CD4-positive, alpha-beta T cell (primary cell): Measurements from ENCODE around the gene MKNK2. TPM values are rescaled to one million over a fixed set of nuclear protein-coding genes. Genes with fewer than 3 reads are reported as not detected.

Source experiments
- ATAC-seq: fragments of 200-7000 bp; cut with Tn5 transposase; one replicate; pipeline ENCODE4 v1.10.0; 2022; ENCODE audit warnings: mild to moderate bottlenecking; ENCODE audit not compliant: poor library complexity
- CTCF ChIA-PET: fragments of 350-600 bp; sonication (Branson Sonifier 250); formaldehyde crosslinking; loops from one replicate; lab custom pipeline; 2021; ENCODE audit warnings: antibody characterized with exemption, inconsistent platforms; lab: Charles Lee
- POLR2A ChIA-PET: fragments of 350-600 bp; sonication (Branson Sonifier 250); formaldehyde crosslinking; loops from one replicate; lab custom pipeline; 2021; ENCODE audit warnings: antibody characterized with exemption, inconsistent platforms; lab: Charles Lee
- DNase-seq, 14 experiments: peaks; one replicate each; pipeline ENCODE4 v3.0.0-alpha.2; 2013 to 2020; ENCODE audit warnings: mixed read lengths in 2 of 14
- H3K27ac ChIP-seq, 2 donors: one replicate each; pipeline versions ENCODE4 v1.5.1 to v1.7.0; 2013; ENCODE audit warnings: low read length in 2 of 2, low read depth in 1 of 2, mild to moderate bottlenecking in 1 of 2
- H3K27me3 ChIP-seq, 2 experiments: 1 replicate in 1 of 2; 2 replicates in 1 of 2; pipeline versions ENCODE4 v1.6.1 to v1.7.0; 2013; ENCODE audit warnings: low read length in 2 of 2, control low read depth in 1 of 2, mild to moderate bottlenecking in 1 of 2, moderate library complexity in 1 of 2; ENCODE audit not compliant: insufficient read depth in 2 of 2, control insufficient read depth in 1 of 2
- H3K36me3 ChIP-seq: one replicate; pipeline ENCODE4 v1.6.1; 2013; ENCODE audit warnings: low read length, control low read depth; ENCODE audit not compliant: insufficient read depth
- H3K4me1 ChIP-seq: one replicate; pipeline ENCODE4 v1.6.1; 2013; ENCODE audit warnings: low read length, control low read depth; ENCODE audit not compliant: insufficient read depth
- H3K4me3 ChIP-seq: one replicate; pipeline ENCODE4 v1.5.1; 2013; ENCODE audit warnings: mild to moderate bottlenecking, low read length, moderate library complexity
- H3K9me3 ChIP-seq, 2 experiments: 1 replicate in 1 of 2; 2 replicates in 1 of 2; pipeline versions ENCODE4 v1.6.1 to v1.7.0; 2013; ENCODE audit warnings: low read length in 2 of 2, mild to moderate bottlenecking in 2 of 2, control low read depth in 1 of 2, moderate library complexity in 1 of 2; ENCODE audit not compliant: control insufficient read depth in 1 of 2, insufficient read depth in 1 of 2
- H3K27ac Mint-ChIP-seq: one replicate; pipeline ENCODE4 v1.8.0; 2020; ENCODE audit warnings: mixed read lengths
- H3K27me3 Mint-ChIP-seq: one replicate; pipeline ENCODE4 v1.8.0; 2021; ENCODE audit warnings: mixed read lengths
- H3K36me3 Mint-ChIP-seq: one replicate; pipeline ENCODE4 v1.8.0; 2021; ENCODE audit warnings: low read depth, mixed read lengths
- H3K4me1 Mint-ChIP-seq: one replicate; pipeline ENCODE4 v1.8.0; 2021; ENCODE audit warnings: low read depth, mixed read lengths
- H3K4me3 Mint-ChIP-seq: one replicate; pipeline ENCODE4 v1.8.0; 2020; ENCODE audit warnings: mild to moderate bottlenecking, mixed read lengths
- H3K9me3 Mint-ChIP-seq: one replicate; pipeline ENCODE4 v1.8.0; 2020; ENCODE audit warnings: mixed read lengths
- CTCF ChIP-seq: fragments of 200-600 bp; IDR thresholded peaks from one replicate; pipeline ENCODE4 v1.8.0; 2022; ENCODE audit warnings: antibody characterized with exemption, mild to moderate bottlenecking
- intact Hi-C, 2 experiments: fragments of 100-400 bp; cut with DNase I in 1 of 2; cut with micrococcal nuclease in 1 of 2; formaldehyde crosslinking; loops; one replicate each; pipeline versions ENCODE4 v1.15.1 to v1.9.0; 2023 to 2025; cut with DNase I, micrococcal nuclease
- total RNA-seq, 174 experiments: library from RNA in 2 of 174; stranded (reverse) in 2 of 174; gene quantifications; one replicate each; pipeline ENCODE4 v1.2.3 and lab custom pipeline; 2021 to 2026

Gene MKNK2
- total RNA-seq, 2 experiments from 2014 or later, result 325 to 347 TPM

GRCh38 chr19:2054763-2055162, 3.7 kb upstream of the MKNK2 start:
- H3K27me3 ChIP-seq, result no peaks in the 10 kb centered on the region
- H3K4me3 Mint-ChIP-seq, result peak overlapping the region; percentile 70
- ATAC-seq (no peak), DNase-seq (no peak)
- CTCF ChIA-PET, result no interaction called here
- peaks cover 4% of the 10 kb centered on the region for H3K36me3 Mint-ChIP-seq
- TF ChIP-seq CTCF, result no peak
- intact Hi-C loops, result loop anchor here (5.0 kb wide), 1 partner anchor 37 kb away; the partner anchor contains the start of gene BTBD2 (in 2 of the 2)
- H3K27me3 Mint-ChIP-seq, result no peaks in the 10 kb centered on the region
- peak overlapping the region; percentile 83 for H3K27ac Mint-ChIP-seq
- H3K4me1 ChIP-seq, result peaks cover 78% of the 10 kb centered on the region
- no peak overlapping the region for H3K4me3 ChIP-seq
- H3K9me3 Mint-ChIP-seq, result no peaks in the 10 kb centered on the region
- peak overlapping the region in 1 of 2 donors; percentile 10 for H3K27ac ChIP-seq
- H3K4me1 Mint-ChIP-seq, result peaks cover 49% of the 10 kb centered on the region
- POLR2A ChIA-PET, result interaction anchor here (1.3 kb wide), 1 partner anchor 30 kb away, joined by 3 read pairs; no protein-coding TSS in a partner anchor
- no peaks in the 10 kb centered on the region for H3K9me3 ChIP-seq
- peaks cover 2% of the 10 kb centered on the region for H3K36me3 ChIP-seq

GRCh38 chr19:2053601-2054389, 2.8 kb upstream of the MKNK2 start:
- peaks cover 13% of the 10 kb centered on the region for H3K36me3 Mint-ChIP-seq
- intact Hi-C loops, result loop anchor here (5.0 kb wide), 1 partner anchor 36 kb away; the partner anchor contains the start of gene BTBD2 (in 2 of the 2)
- H3K9me3 ChIP-seq, result no peaks in the 10 kb centered on the region
- H3K36me3 ChIP-seq, result peaks cover 9% of the 10 kb centered on the region
- TF ChIP-seq CTCF, result no peak
- H3K9me3 Mint-ChIP-seq, result no peaks in the 10 kb centered on the region
- H3K27me3 ChIP-seq, result no peaks in the 10 kb centered on the region
- H3K4me1 Mint-ChIP-seq, result peaks cover 47% of the 10 kb centered on the region
- peak overlapping the region in 1 of 2 donors; percentile 10 for H3K27ac ChIP-seq
- ChIA-PET POLR2A (interaction anchor here (0.5 to 2.9 kb wide), 4 partner anchors 21 to 347 kb away, joined by 3 to 12 read pairs (median 3); no protein-coding TSS in a partner anchor), CTCF (interaction anchor here (1.9 to 2.7 kb wide), 2 partner anchors 16 to 42 kb away, joined by 4 to 16 read pairs; partner anchors contain the start of gene MOB3A)
- H3K4me1 ChIP-seq, result peaks cover 78% of the 10 kb centered on the region
- peak overlapping the region; percentile 34 for H3K4me3 Mint-ChIP-seq
- H3K27ac Mint-ChIP-seq, result peak overlapping the region; percentile 93
- no peaks in the 10 kb centered on the region for H3K27me3 Mint-ChIP-seq
- DNase-seq, result peak in 1 of 14 experiments; percentile 28
- ATAC-seq, result no peak
- no peak overlapping the region for H3K4me3 ChIP-seq

GRCh38 chr19:2051773-2052704, 995 bp upstream of the MKNK2 start:
- peak; percentile 30 for ATAC-seq
- peaks cover 42% of the 10 kb centered on the region for H3K4me1 Mint-ChIP-seq

More at GRCh38 chr19:2051773-2052704, 995 bp upstream of the MKNK2 start:
- ChIA-PET POLR2A (interaction anchor here (0.6 to 3.7 kb wide), 21 partner anchors 10 to 427 kb away, joined by 3 to 27 read pairs (median 3); partner anchors contain the start of genes IZUMO4 and MOB3A), CTCF (interaction anchor here (0.7 to 2.7 kb wide), 5 partner anchors 9 to 106 kb away, joined by 3 to 16 read pairs (median 3); partner anchors contain the start of gene MOB3A)
- Histone ChIP-seq H3K4me3 (peak overlapping the region; percentile 34), H3K27ac (peak overlapping the region; percentile 72 to 87), H3K27me3 (no peaks in the 10 kb centered on the region), H3K9me3 (no peaks in the 10 kb centered on the region), H3K4me1 (peaks cover 78% of the 10 kb centered on the region), H3K36me3 (peaks cover 27% of the 10 kb centered on the region)
- TF ChIP-seq CTCF, result no peak
- peak overlapping the region; percentile 94 for H3K4me3 Mint-ChIP-seq
- DNase-seq, result peak in 9 of 14 experiments; percentile 34 to 90 (median 57)
- peaks cover 22% of the 10 kb centered on the region for H3K36me3 Mint-ChIP-seq
- H3K9me3 Mint-ChIP-seq, result no peaks in the 10 kb centered on the region
- no peaks in the 10 kb centered on the region for H3K27me3 Mint-ChIP-seq
- intact Hi-C loops, result loop anchor here (1.0 to 5.0 kb wide), 4 partner anchors 9 to 44 kb away; partner anchors contain the start of genes BTBD2 (in 2 of the 2), IZUMO4 (in 1 of the 2) and MOB3A (in 1 of the 2)
- peak overlapping the region; percentile 93 for H3K27ac Mint-ChIP-seq
